IMR-90 (cell line): ENCODE results near the gene APOBEC3B. TPM values are rescaled to one million over a fixed set of nuclear protein-coding genes. Genes with fewer than 3 reads are reported as not detected.

ENCODE experiments used
- ATAC-seq: fragments of 200-7000 bp; cut with Tn5 transposase; 2 replicates; pipeline ENCODE4 v1.9.1; 2020; ENCODE audit warnings: low read depth, mild to moderate bottlenecking, moderate library complexity
- BruUV-seq: library from RNA; stranded (reverse); fragments of 400-500 nt; replicated peaks from 2 replicates; lab custom pipeline; 2021; lab: Mats Ljungman, UMichigan
- CTCF ChIA-PET: fragments of 300-600 bp; formaldehyde crosslinking; extraction: SDS; loops from one replicate; lab custom pipeline; 2021; ENCODE audit warnings: antibody characterized with exemption; lab: Yijun Ruan, JAX
- POLR2A ChIA-PET: fragments of 300-600 bp; sonication (Branson Sonifier 250); formaldehyde crosslinking; loops from one replicate; lab custom pipeline; 2022; ENCODE audit warnings: antibody characterized with exemption; ENCODE audit not compliant: unreplicated experiment; lab: Charles Lee
- DNase-seq: peaks from one replicate; pipeline ENCODE4 v3.0.0; 2013
- H2AFZ ChIP-seq: replicated peaks from 2 replicates; pipeline ENCODE3; 2013; ENCODE audit warnings: low read length, mild to moderate bottlenecking; ENCODE audit not compliant: poor library complexity
- H2AK5ac ChIP-seq: 2 replicates; pipeline ENCODE4 v1.6.1; 2013; ENCODE audit warnings: low read depth, low read length, inconsistent platforms
- H2AK9ac ChIP-seq: replicated peaks from 2 replicates; pipeline ENCODE3; 2013; ENCODE audit warnings: mild to moderate bottlenecking, low read depth, low read length, moderate library complexity; ENCODE audit not compliant: poor library complexity
- H2BK120ac ChIP-seq: 2 replicates; pipeline ENCODE4 v1.6.1; 2013; ENCODE audit warnings: low read depth, low read length, inconsistent platforms
- H2BK15ac ChIP-seq: 3 replicates; pipeline ENCODE4 v1.6.1; 2013; ENCODE audit warnings: low read depth, low read length, inconsistent platforms
- H2BK20ac ChIP-seq: 2 replicates; pipeline ENCODE4 v1.6.1; 2013; ENCODE audit warnings: low read depth, mild to moderate bottlenecking, inconsistent platforms, low read length, moderate library complexity
- H2BK5ac ChIP-seq: 2 replicates; pipeline ENCODE4 v1.6.1; 2013; ENCODE audit warnings: mild to moderate bottlenecking, low read depth, low read length, inconsistent platforms; ENCODE audit not compliant: poor library complexity, severe bottlenecking
- H3K14ac ChIP-seq: replicated peaks from 2 replicates; pipeline ENCODE4 v1.6.1; 2013; ENCODE audit warnings: low read depth, low read length, inconsistent platforms
- H3K18ac ChIP-seq: 2 replicates; pipeline ENCODE4 v1.6.1; 2013; ENCODE audit warnings: low read depth, low read length, control low read depth
- H3K23ac ChIP-seq: 2 replicates; pipeline ENCODE4 v1.6.1; 2013; ENCODE audit warnings: low read depth, low read length, inconsistent platforms
- H3K27ac ChIP-seq: 2 replicates; pipeline ENCODE4 v1.5.1; 2013; ENCODE audit warnings: mild to moderate bottlenecking, control low read depth, low read length; ENCODE audit not compliant: insufficient read depth
- H3K27me3 ChIP-seq: 2 replicates; pipeline ENCODE4 v1.6.1; 2013; ENCODE audit warnings: low read length; ENCODE audit not compliant: control insufficient read depth, insufficient read depth
- H3K36me3 ChIP-seq: 2 replicates; pipeline ENCODE4 v1.6.1; 2013; ENCODE audit warnings: low read length, mixed read lengths; ENCODE audit not compliant: control insufficient read depth, insufficient read depth
- H3K4ac ChIP-seq: 2 replicates; pipeline ENCODE4 v1.6.1; 2013; ENCODE audit warnings: low read depth, low read length, inconsistent platforms
- H3K4me1 ChIP-seq: 2 replicates; pipeline ENCODE4 v1.6.1; 2013; ENCODE audit warnings: low read length, mixed read lengths; ENCODE audit not compliant: control insufficient read depth, insufficient read depth
- H3K4me2 ChIP-seq: 2 replicates; pipeline ENCODE4 v1.6.1; 2013; ENCODE audit warnings: low read depth, mild to moderate bottlenecking, control low read depth, low read length, moderate library complexity
- H3K4me3 ChIP-seq: 2 replicates; pipeline ENCODE4 v1.5.1; 2013; ENCODE audit warnings: low read depth, mild to moderate bottlenecking, control low read depth, low read length, moderate library complexity; ENCODE audit not compliant: insufficient read depth
- H3K56ac ChIP-seq: 2 replicates; pipeline ENCODE4 v1.6.1; 2013; ENCODE audit warnings: low read length, inconsistent platforms; ENCODE audit not compliant: insufficient read depth; ENCODE audit errors: extremely low read depth
- H3K79me1 ChIP-seq, 2 experiments: 2 replicates each; pipeline ENCODE4 v1.6.1; 2013; ENCODE audit warnings: low read length in 2 of 2, inconsistent platforms in 1 of 2, low read depth in 1 of 2
- H3K9ac ChIP-seq: 2 replicates; pipeline ENCODE4 v1.6.1; 2013; ENCODE audit warnings: low read depth, low read length, control low read depth
- H3K9me1 ChIP-seq: 2 replicates; pipeline ENCODE4 v1.6.1; 2013; ENCODE audit warnings: low read length, inconsistent platforms; ENCODE audit not compliant: insufficient read depth
- H3K9me3 ChIP-seq: 2 replicates; pipeline ENCODE4 v1.6.1; 2013; ENCODE audit warnings: low read length; ENCODE audit not compliant: control insufficient read depth, insufficient read depth
- H4K20me1 ChIP-seq: 2 replicates; pipeline ENCODE4 v1.6.1; 2013; ENCODE audit warnings: low read length, inconsistent platforms; ENCODE audit not compliant: insufficient read depth
- H4K5ac ChIP-seq: 2 replicates; pipeline ENCODE4 v1.6.1; 2013; ENCODE audit warnings: mild to moderate bottlenecking, low read depth, low read length, control low read depth
- H4K8ac ChIP-seq, 2 experiments: 2 replicates each; pipeline ENCODE4 v1.6.1; 2013; ENCODE audit warnings: low read depth in 2 of 2, low read length in 2 of 2, control low read depth in 1 of 2, inconsistent platforms in 1 of 2
- H4K91ac ChIP-seq: 2 replicates; pipeline ENCODE4 v1.6.1; 2013; ENCODE audit warnings: low read depth, low read length, inconsistent platforms; ENCODE audit not compliant: insufficient read depth
- BHLHE40 ChIP-seq: fragments of 150-350 bp; IDR thresholded peaks from 2 replicates; pipeline ENCODE4 v1.6.1; 2016; ENCODE audit warnings: mild to moderate bottlenecking, low read depth, low read length
- CEBPB ChIP-seq: IDR thresholded peaks from 2 replicates; pipeline ENCODE4 v1.6.1; 2012; ENCODE audit warnings: low read depth, low read length, improper control_type of control experiment
- CHD1 ChIP-seq: IDR thresholded peaks from 2 replicates; pipeline ENCODE4 v1.6.1; 2012; ENCODE audit warnings: low read depth, low read length, improper control_type of control experiment
- FOS ChIP-seq: fragments of 150-350 bp; IDR thresholded peaks from 2 replicates; pipeline ENCODE4 v1.6.1; 2016; ENCODE audit warnings: low read depth, low read length
- MAFK ChIP-seq: IDR thresholded peaks from 2 replicates; pipeline ENCODE4 v1.6.1; 2012; ENCODE audit warnings: low read depth, low read length, improper control_type of control experiment
- MAZ ChIP-seq: IDR thresholded peaks from 2 replicates; pipeline ENCODE4 v1.6.1; 2012; ENCODE audit warnings: low read depth, mild to moderate bottlenecking, low read length, improper control_type of control experiment, moderate library complexity, borderline replicate concordance
- MXI1 ChIP-seq: IDR thresholded peaks from 2 replicates; pipeline ENCODE4 v1.6.1; 2012; ENCODE audit warnings: low read depth, mild to moderate bottlenecking, low read length, moderate library complexity, borderline replicate concordance
- NFE2L2 ChIP-seq: fragments of 150-350 bp; IDR thresholded peaks from 2 replicates; pipeline ENCODE4 v1.6.1; 2016; ENCODE audit warnings: low read depth, mild to moderate bottlenecking, low read length
- RAD21 ChIP-seq: IDR thresholded peaks from 2 replicates; pipeline ENCODE4 v1.6.1; 2012; ENCODE audit warnings: low read length, improper control_type of control experiment
- RCOR1 ChIP-seq: IDR thresholded peaks from 2 replicates; pipeline ENCODE4 v1.6.1; 2012; ENCODE audit warnings: mild to moderate bottlenecking, low read length, improper control_type of control experiment; ENCODE audit not compliant: insufficient replicate concordance
- RFX5 ChIP-seq: IDR thresholded peaks from 2 replicates; pipeline ENCODE4 v1.8.0; 2012; ENCODE audit warnings: low read depth, mild to moderate bottlenecking, low read length, moderate library complexity
- WGBS, 2 experiments: methylation state at CpG; one replicate each; pipeline versions ENCODE4 v1.1.5 to v1.1.7; 2013; ENCODE audit warnings: missing lambda C conversion rate in 2 of 2; ENCODE audit not compliant: insufficient read length in 1 of 2; ENCODE audit errors: extremely low coverage in 2 of 2; 5-methylcytosine and 5-hydroxymethylcytosine counted together
- dilution Hi-C: fragments of 300-500 bp; cut with HindIII; formaldehyde crosslinking; loops from one replicate; pipeline ENCODE4 v1.14.3; 2018; ENCODE audit warnings: low sequenced_read_pairs; ENCODE audit not compliant: unreplicated experiment
- in situ Hi-C: fragments of 300-500 bp; cut with MboI; formaldehyde crosslinking; loops from 3 replicates; pipeline ENCODE4 v1.14.3; 2019; ENCODE audit warnings: low sequenced_read_pairs, inconsistent platforms, mixed read lengths
- intact Hi-C: fragments of 100-400 bp; cut with micrococcal nuclease; formaldehyde crosslinking; loops from 2 replicates; pipeline ENCODE4 v1.10.0; 2022
- polyA plus RNA-seq, 3 experiments: library from polyadenylated mRNA; depleted of rRNA; stranded (reverse); fragments of >200 nt; gene quantifications; 2 replicates each; pipeline ENCODE4 v1.2.3, GENCODE V29; 2012; ENCODE audit warnings: low replicate concordance in 1 of 3
- total RNA-seq: library from RNA; depleted of rRNA; stranded (reverse); fragments of >200 nt; gene quantifications from 2 replicates; pipeline ENCODE4 v1.2.3, GENCODE V29; 2012

Gene APOBEC3B
- total and polyA plus RNA-seq, 2 of the 4 experiments (the other 2 are of a cell fraction): 17.6 to 34.2 TPM

DNA sequence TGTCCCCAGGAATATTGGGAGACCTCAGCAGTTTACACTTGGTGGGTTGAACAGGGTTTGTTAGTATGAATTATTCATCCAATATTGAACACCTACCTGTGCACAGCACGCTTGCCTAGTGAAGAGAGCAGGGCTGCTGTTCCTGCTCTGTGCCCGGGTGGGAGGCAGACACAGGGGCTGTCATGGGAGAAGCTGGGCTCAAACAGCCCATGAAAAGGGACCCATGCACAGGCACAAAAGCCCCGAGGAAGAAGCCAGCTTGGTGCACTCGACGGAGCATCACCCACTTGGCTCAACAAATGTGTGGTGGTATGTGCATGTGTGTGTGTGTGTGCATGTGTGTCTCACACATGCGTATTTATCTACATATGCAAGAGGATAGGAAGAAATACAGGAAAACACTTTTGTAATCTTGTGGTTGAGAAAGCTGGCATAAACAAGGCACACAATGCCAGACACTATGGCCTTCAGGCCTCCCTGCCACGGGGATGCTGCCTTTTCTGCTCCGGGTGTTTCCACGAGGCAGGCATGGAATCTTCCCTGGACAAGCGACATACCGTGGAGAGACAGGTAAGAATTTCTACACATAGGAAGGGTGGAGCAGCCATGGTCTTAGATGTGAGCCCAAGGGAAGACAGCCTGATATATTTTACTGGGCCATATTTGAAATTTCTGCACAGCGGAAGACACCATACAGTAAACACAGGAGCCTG, 29.7 kb upstream of the APOBEC3B start:
- POLR2A ChIA-PET: no interaction called here
- H3K27me3 ChIP-seq: peaks cover 77% of the 10 kb centered on the region
- intact Hi-C loops: no loop called here

More for the DNA sequence above, 29.7 kb upstream of the APOBEC3B start:
- no peak overlapping the region for H3K23ac ChIP-seq
- H2BK120ac ChIP-seq: no peak overlapping the region
- H3K9me1 ChIP-seq: no peaks in the 10 kb centered on the region
- ATAC-seq (no peak), DNase-seq (no peak)
- H3K4me1 ChIP-seq: no peaks in the 10 kb centered on the region
- in situ Hi-C loops (no loop called here), dilution Hi-C loops (no loop called here)
- H3K56ac ChIP-seq: no peak overlapping the region
- TF ChIP-seq BHLHE40 (no peak), MXI1 (no peak), NFE2L2 (no peak), RCOR1 (no peak), FOS (no peak), RFX5 (no peak), CHD1 (no peak), MAFK (no peak), CEBPB (no peak), MAZ (no peak), RAD21 (no peak)
- no peak overlapping the region for H4K91ac ChIP-seq
- no peaks in the 10 kb centered on the region for H3K79me1 ChIP-seq
- no peak overlapping the region for H3K14ac ChIP-seq
- no peak overlapping the region for H4K5ac ChIP-seq
- CTCF ChIA-PET: no interaction called here
- no peak overlapping the region for H3K4ac ChIP-seq
- H2BK5ac ChIP-seq: no peak overlapping the region
- BruUV-seq: no TSS peak
- H3K18ac ChIP-seq: no peak overlapping the region
- WGBS, 2 experiments: 95% methylated on average over 4 of the region's 12 CpGs; no CpG with 5 or more reads in 1 of the 2 experiments
- no peaks in the 10 kb centered on the region for H3K9me3 ChIP-seq
- no peak overlapping the region for H2AFZ ChIP-seq
- no peak overlapping the region for H2BK15ac ChIP-seq
- H3K4me3 ChIP-seq: no peak overlapping the region
- H3K9ac ChIP-seq: no peak overlapping the region
- H2AK5ac ChIP-seq: no peak overlapping the region
- H3K27ac ChIP-seq: no peak overlapping the region
- H4K8ac ChIP-seq: no peak overlapping the region
- H4K20me1 ChIP-seq: no peaks in the 10 kb centered on the region
- no peak overlapping the region for H2BK20ac ChIP-seq
- no peak overlapping the region for H3K4me2 ChIP-seq
- H3K36me3 ChIP-seq: no peaks in the 10 kb centered on the region
- no peak overlapping the region for H2AK9ac ChIP-seq
